ENCODE results near the gene SEMA3A. TPM values are rescaled to one million over a fixed set of nuclear protein-coding genes. Genes with fewer than 3 reads are reported as not detected.

The SEMA3A gene
- total RNA-seq = 61.0 and 65.8 TPM in 2 replicates

GRCh38 chr7:84194484-84195271, at the start of gene SEMA3A:
TSS of gene SEMA3A (minus strand) at chr7:84194789. CDS start at chr7:84194586, 203 bp downstream.

All from bronchial smooth muscle cell (primary cell).